GM23338 (cell line): Measurements from ENCODE around the gene MLPH. TPM values are rescaled to one million over a fixed set of nuclear protein-coding genes. Genes with fewer than 3 reads are reported as not detected.

Source experiments
- ATAC-seq: fragments of 200-7000 bp; cut with Tn5 transposase; 3 replicates; pipeline ENCODE4 v1.9.1; 2020
- DNase-seq: peaks from one replicate; pipeline ENCODE4 v3.0.0-alpha.2; 2015; ENCODE audit warnings: low spot score
- H2AFZ ChIP-seq: fragments of 200-600 bp; sonication (generic); 2 replicates; pipeline ENCODE4 v1.8.0; 2016; ENCODE audit warnings: antibody characterized with exemption, mild to moderate bottlenecking, moderate library complexity
- H3F3A ChIP-seq: fragments of 200-600 bp; sonication (generic); replicated peaks from 2 replicates; pipeline ENCODE4 v1.8.0; 2017; ENCODE audit warnings: antibody characterized with exemption, mixed run types, low read depth
- H3K27ac ChIP-seq: fragments of 200-600 bp; sonication (generic); 2 replicates; pipeline ENCODE4 v1.6.1; 2016; ENCODE audit warnings: low read depth
- H3K27me3 ChIP-seq: fragments of 200-600 bp; sonication (generic); 2 replicates; pipeline ENCODE4 v1.8.0; 2016; ENCODE audit warnings: mild to moderate bottlenecking, mixed run types, moderate library complexity; ENCODE audit not compliant: insufficient read depth
- H3K36me3 ChIP-seq: fragments of 200-600 bp; sonication (generic); 2 replicates; pipeline ENCODE4 v1.8.0; 2016; ENCODE audit warnings: mild to moderate bottlenecking; ENCODE audit not compliant: insufficient read depth
- H3K4me1 ChIP-seq: fragments of 200-600 bp; sonication (generic); 2 replicates; pipeline ENCODE4 v1.8.0; 2016; ENCODE audit warnings: mild to moderate bottlenecking, moderate library complexity; ENCODE audit not compliant: insufficient read depth
- H3K4me2 ChIP-seq: fragments of 200-600 bp; sonication (generic); 2 replicates; pipeline ENCODE4 v1.7.1; 2017; ENCODE audit warnings: mixed run types
- H3K4me3 ChIP-seq: fragments of 200-600 bp; sonication (generic); 2 replicates; pipeline ENCODE4 v1.6.1; 2016; ENCODE audit warnings: mixed run types
- H3K79me2 ChIP-seq: fragments of 200-600 bp; sonication (generic); replicated peaks from 2 replicates; pipeline ENCODE4 v1.8.0; 2017; ENCODE audit warnings: mild to moderate bottlenecking; ENCODE audit not compliant: insufficient read depth
- H3K9me2 ChIP-seq: fragments of 200-600 bp; sonication (generic); 2 replicates; pipeline ENCODE4 v1.8.0; 2017; ENCODE audit not compliant: insufficient read depth
- H4K20me1 ChIP-seq: fragments of 200-600 bp; sonication (generic); replicated peaks from 2 replicates; pipeline ENCODE4 v1.8.0; 2017; ENCODE audit warnings: mild to moderate bottlenecking; ENCODE audit not compliant: insufficient read depth
- H3K27ac Mint-ChIP-seq: 2 replicates; pipeline ENCODE4 v1.8.0; 2020; ENCODE audit warnings: inconsistent platforms, mild to moderate bottlenecking, moderate library complexity, mixed read lengths
- H3K27me3 Mint-ChIP-seq: 3 replicates; pipeline ENCODE4 v1.8.0; 2022; ENCODE audit warnings: low read depth, mild to moderate bottlenecking, moderate library complexity, mixed read lengths, inconsistent platforms; ENCODE audit not compliant: insufficient read depth, poor library complexity
- H3K36me3 Mint-ChIP-seq: 3 replicates; pipeline ENCODE4 v1.8.0; 2021; ENCODE audit warnings: low read depth, mild to moderate bottlenecking, inconsistent platforms, moderate library complexity, mixed read lengths
- H3K4me1 Mint-ChIP-seq: 3 replicates; pipeline ENCODE4 v1.8.0; 2020; ENCODE audit warnings: mild to moderate bottlenecking, inconsistent platforms, mixed read lengths
- H3K4me3 Mint-ChIP-seq: 3 replicates; pipeline ENCODE4 v1.8.0; 2021; ENCODE audit warnings: moderate library complexity, mild to moderate bottlenecking, inconsistent platforms, mixed read lengths
- H3K9me3 Mint-ChIP-seq: 3 replicates; pipeline ENCODE4 v1.8.0; 2020; ENCODE audit warnings: moderate library complexity, mild to moderate bottlenecking, inconsistent platforms, mixed read lengths
- EZH2phosphoT487 ChIP-seq: fragments of 200-600 bp; sonication (generic); IDR thresholded peaks from one replicate; pipeline ENCODE4 v1.8.1; 2018; ENCODE audit warnings: antibody characterized with exemption; ENCODE audit not compliant: unreplicated experiment
- JUNB ChIP-seq: IDR thresholded peaks from one replicate; pipeline ENCODE4 v1.6.1; 2016; ENCODE audit warnings: antibody characterized with exemption; ENCODE audit not compliant: unreplicated experiment
- POLR2AphosphoS5 ChIP-seq: IDR thresholded peaks from 2 replicates; pipeline ENCODE4 v1.6.1; 2016; ENCODE audit warnings: antibody characterized with exemption, low read depth
- STAT1 ChIP-seq: IDR thresholded peaks from one replicate; pipeline ENCODE4 v1.6.1; 2016; ENCODE audit warnings: antibody characterized with exemption; ENCODE audit not compliant: unreplicated experiment
- ZNF114 ChIP-seq: fragments of 250-450 bp; sonication (Bioruptor Pico); IDR thresholded peaks from 2 replicates; pipeline ENCODE4 v1.5.0; 2020; ENCODE audit warnings: mild to moderate bottlenecking, moderate library complexity
- ZNF331 ChIP-seq: fragments of 250-450 bp; sonication (Bioruptor Pico); IDR thresholded peaks from 2 replicates; pipeline ENCODE4 v1.5.0; 2020; ENCODE audit warnings: low read depth, mild to moderate bottlenecking, moderate library complexity
- ZNF462 ChIP-seq: fragments of 250-450 bp; sonication (Bioruptor Pico); IDR thresholded peaks from 2 replicates; pipeline ENCODE4 v1.5.0; 2020; ENCODE audit warnings: mild to moderate bottlenecking, moderate library complexity
- polyA plus RNA-seq: library from polyadenylated mRNA; unstranded; fragments of >200 nt; fragmentation: Nextera tagmentation; extraction: Ambion mirVana; gene quantifications from 2 replicates; pipeline ENCODE4 v1.2.1, GENCODE V29; 2016
- total RNA-seq: library from RNA; depleted of rRNA; stranded (reverse); fragments of >200 nt; shearing (Covaris generic); gene quantifications from 2 replicates; pipeline ENCODE4 v1.2.3, GENCODE V29; 2014
- TF ChIP-seq, protein P1 (sequence below): IDR thresholded peaks from 2 replicates; pipeline ENCODE4 v1.6.1; 2016; ENCODE audit warnings: antibody characterized with exemption

The MLPH gene
- total and polyA plus RNA-seq, 2 experiments from 2014 or later = 13.6 to 16.5 TPM

GRCh38 chr2:237533668-237534161, 46.7 kb downstream of the MLPH start:
- H3K9me2 ChIP-seq = no peaks in the 10 kb centered on the region
- Mint-ChIP-seq H3K27ac (no peak overlapping the region), H3K4me3 (no peak overlapping the region), H3K36me3 (no peaks in the 10 kb centered on the region), H3K4me1 (peaks cover 17% of the 10 kb centered on the region), H3K9me3 (no peaks in the 10 kb centered on the region), H3K27me3 (peaks cover 5% of the 10 kb centered on the region)
- H3F3A ChIP-seq = no peaks in the 10 kb centered on the region
- no peak overlapping the region for H3K4me3 ChIP-seq
- no peaks in the 10 kb centered on the region for H4K20me1 ChIP-seq
- H2AFZ ChIP-seq = no peak overlapping the region
- no peaks in the 10 kb centered on the region for H3K79me2 ChIP-seq
- TF ChIP-seq POLR2AphosphoS5 (no peak), ZNF331 (no peak), JUNB (no peak), ZNF114 (no peak), EZH2phosphoT487 (no peak)
- no peaks in the 10 kb centered on the region for H3K27me3 ChIP-seq
- H3K27ac ChIP-seq = no peak overlapping the region
- no peaks in the 10 kb centered on the region for H3K36me3 ChIP-seq
- no peaks in the 10 kb centered on the region for H3K4me1 ChIP-seq
- no peak overlapping the region for H3K4me2 ChIP-seq
- DNase-seq = no peak
- ATAC-seq = no peak

GRCh38 chr2:237534380-237534779, 47.3 kb downstream of the MLPH start:
- Mint-ChIP-seq H3K36me3 (no peaks in the 10 kb centered on the region), H3K9me3 (no peaks in the 10 kb centered on the region), H3K27ac (no peak overlapping the region), H3K4me1 (peaks cover 17% of the 10 kb centered on the region), H3K4me3 (no peak overlapping the region), H3K27me3 (peaks cover 4% of the 10 kb centered on the region)
- H4K20me1 ChIP-seq = no peaks in the 10 kb centered on the region
- no peak for DNase-seq
- TF ChIP-seq POLR2AphosphoS5 (no peak), ZNF331 (no peak), EZH2phosphoT487 (no peak), STAT1 (no peak), JUNB (no peak), ZNF462 (CRISPR knock-in tag) (no peak)
- TF ChIP-seq, protein P1, sequence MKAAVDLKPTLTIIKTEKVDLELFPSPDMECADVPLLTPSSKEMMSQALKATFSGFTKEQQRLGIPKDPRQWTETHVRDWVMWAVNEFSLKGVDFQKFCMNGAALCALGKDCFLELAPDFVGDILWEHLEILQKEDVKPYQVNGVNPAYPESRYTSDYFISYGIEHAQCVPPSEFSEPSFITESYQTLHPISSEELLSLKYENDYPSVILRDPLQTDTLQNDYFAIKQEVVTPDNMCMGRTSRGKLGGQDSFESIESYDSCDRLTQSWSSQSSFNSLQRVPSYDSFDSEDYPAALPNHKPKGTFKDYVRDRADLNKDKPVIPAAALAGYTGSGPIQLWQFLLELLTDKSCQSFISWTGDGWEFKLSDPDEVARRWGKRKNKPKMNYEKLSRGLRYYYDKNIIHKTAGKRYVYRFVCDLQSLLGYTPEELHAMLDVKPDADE = no peak
- H3K4me2 ChIP-seq = no peak overlapping the region
- H3K27me3 ChIP-seq = no peaks in the 10 kb centered on the region
- H3K9me2 ChIP-seq = no peaks in the 10 kb centered on the region
- no peaks in the 10 kb centered on the region for H3K4me1 ChIP-seq
- H3K36me3 ChIP-seq = no peaks in the 10 kb centered on the region
- no peak overlapping the region for H3K27ac ChIP-seq
- H3F3A ChIP-seq = no peaks in the 10 kb centered on the region
- no peaks in the 10 kb centered on the region for H3K79me2 ChIP-seq
- no peak overlapping the region for H3K4me3 ChIP-seq
- ATAC-seq = no peak
- H2AFZ ChIP-seq = no peak overlapping the region
